ENCODE results near the gene CRYBG1.
"Not testable (repeated sequence)": the region's sequence is repeated elsewhere in the genome, so short reads cannot be mapped to it uniquely, and the experiment has no call there.

CRYBG1 gene

DNA sequence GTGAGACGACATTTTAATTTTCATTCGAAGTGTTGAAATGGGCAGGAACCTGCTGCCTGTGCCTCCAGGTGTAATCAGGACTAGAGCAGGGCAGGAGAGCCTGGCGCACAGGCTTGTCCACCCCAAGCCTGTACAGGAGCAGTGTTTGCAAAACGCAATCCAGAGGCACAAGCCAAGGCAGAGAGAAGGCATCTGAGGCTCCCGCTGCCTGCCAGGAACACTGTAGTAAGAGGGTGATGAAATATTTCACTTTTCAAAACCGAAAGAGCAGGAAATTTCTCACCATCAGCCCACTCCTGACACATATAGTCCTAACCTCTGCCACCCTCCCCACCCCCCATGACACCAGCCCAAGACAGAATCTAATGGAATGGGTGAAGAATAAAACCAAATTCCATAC, 136.3 kb downstream of the CRYBG1 start:
- no peak for DNase-seq (ENCODE audit: low read depth in 2 of 2)

- DNase-seq (ENCODE audit: low read depth in 2 of 2): no peak
Observed at GRCh38 chr6:106501960-106502371, 141.4 kb downstream of the CRYBG1 start.

GRCh38 chr6:106502559-106502958, 142.0 kb downstream of the CRYBG1 start:
- no peak for DNase-seq (ENCODE audit: low read depth in 2 of 2)

GRCh38 chr6:106508277-106508676, 147.8 kb downstream of the CRYBG1 start:
- DNase-seq (ENCODE audit: low read depth in 2 of 2): no peak

- no peak for DNase-seq (ENCODE audit: low read depth in 2 of 2)
Observed at GRCh38 chr6:106508834-106509233, 148.3 kb downstream of the CRYBG1 start.

DNA sequence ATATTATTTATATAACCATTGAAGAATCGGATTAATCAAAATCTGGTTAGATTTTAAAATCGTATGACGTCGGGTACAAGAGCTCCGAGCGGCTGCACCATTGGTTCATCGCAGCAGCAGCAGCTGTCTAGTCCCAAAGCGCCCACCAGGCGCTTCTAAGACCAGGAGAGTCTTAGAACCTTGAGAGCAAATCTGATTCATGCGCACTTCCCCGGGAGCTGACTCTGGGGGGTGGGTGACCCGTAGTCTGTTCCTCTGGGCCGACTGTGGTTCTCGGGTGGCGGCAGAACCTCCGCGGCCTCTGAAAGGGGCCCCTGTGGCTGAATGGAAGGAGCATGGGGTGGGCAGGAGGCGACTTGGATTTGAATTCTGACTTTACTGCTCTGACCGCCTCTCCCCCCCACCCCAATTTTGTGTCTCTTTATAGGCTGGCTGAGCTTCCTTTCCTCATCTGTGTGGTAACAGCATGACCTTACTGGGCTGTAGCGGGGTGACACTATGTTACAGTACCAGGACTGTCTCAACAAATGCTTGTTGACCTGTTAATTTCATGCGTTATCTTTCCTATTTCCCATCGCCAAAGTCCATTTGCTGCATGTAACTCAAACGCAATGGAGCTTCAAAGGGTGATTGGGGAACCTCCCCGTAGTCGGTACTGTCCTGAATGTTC, 149.0 kb downstream of the CRYBG1 start:
- DNase-seq (ENCODE audit: low read depth in 2 of 2): peak in 1 of 2 donors; percentile 42

- DNase-seq (ENCODE audit: low read depth in 2 of 2): peak; percentile 61 to 63
Observed at GRCh38 chr6:106510090-106510970, 149.8 kb downstream of the CRYBG1 start.

GRCh38 chr6:106511288-106512047, 151.0 kb downstream of the CRYBG1 start:
- no peak for DNase-seq (ENCODE audit: low read depth in 2 of 2)

- peak; percentile 67 for DNase-seq (ENCODE audit: low read depth in 2 of 2)
Observed at GRCh38 chr6:106512048-106512967, 151.8 kb downstream of the CRYBG1 start.

DNA sequence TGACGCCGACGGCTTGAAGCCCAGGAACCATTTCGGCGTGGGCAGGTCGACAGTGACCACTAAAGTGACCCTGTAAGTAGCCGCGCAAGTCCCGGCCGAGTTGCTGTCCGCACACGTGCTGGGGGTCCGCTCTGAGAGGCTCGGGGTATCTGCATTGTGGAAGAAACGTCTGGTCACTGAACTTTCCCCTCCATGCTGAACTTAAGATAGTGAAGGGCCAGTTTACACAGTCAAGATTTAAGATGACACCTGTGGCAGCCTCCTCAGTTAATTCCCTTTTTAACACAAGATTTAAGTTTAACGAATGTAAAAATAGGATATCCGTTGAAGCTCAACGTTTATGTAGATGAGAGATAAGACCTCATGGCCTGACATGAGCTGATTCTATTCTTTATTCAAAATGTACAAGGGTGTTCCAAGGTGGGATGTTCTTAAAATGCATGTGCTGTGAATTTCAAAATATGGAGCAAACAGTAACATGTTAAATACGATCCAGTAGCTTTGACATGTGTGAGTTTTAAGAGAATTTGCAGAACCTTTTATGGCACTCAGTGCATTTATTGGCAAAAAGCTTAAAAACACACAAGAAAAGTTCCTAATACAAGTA, 152.6 kb downstream of the CRYBG1 start:
- no peak for DNase-seq (ENCODE audit: low read depth in 2 of 2)

- no peak for DNase-seq (ENCODE audit: low read depth in 2 of 2)
Observed at GRCh38 chr6:106513808-106514582, 153.5 kb downstream of the CRYBG1 start.

DNA sequence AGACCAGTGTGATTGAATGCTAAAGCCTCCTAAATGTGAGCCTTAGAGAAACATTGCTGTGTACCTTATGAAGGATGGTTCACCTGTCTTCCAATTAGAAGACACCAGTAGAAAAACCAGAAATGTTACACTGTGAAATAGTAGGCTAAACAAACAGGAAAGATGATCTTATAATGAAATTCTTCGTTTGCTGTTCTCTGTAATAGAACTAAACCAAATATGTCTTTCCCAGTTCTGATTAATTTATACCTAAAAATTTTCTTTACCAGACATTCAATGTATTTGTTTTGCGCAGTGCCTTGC, 154.0 kb downstream of the CRYBG1 start:
- DNase-seq (ENCODE audit: low read depth in 2 of 2): no peak

DNA sequence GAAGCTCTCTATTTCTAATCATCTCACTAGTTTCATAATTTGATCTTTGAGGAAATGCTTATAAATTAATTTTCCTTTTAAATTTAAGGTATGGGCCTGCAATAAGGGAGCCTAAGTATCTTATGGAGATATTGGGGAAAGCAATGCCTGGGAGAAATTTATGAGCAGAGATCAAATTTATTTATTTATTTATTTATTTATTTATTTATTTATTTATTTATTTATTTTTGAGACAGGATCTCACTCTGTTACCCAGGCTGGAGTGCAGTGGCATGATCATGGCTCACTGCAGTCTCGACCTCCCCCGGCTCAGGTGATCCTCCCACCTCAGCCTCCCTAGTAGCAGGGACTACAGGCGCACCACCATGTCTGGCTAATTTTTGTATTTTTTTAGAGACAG, 155.1 kb downstream of the CRYBG1 start:
- not testable (repeated sequence) for DNase-seq (ENCODE audit: low read depth in 2 of 2)

DNA sequence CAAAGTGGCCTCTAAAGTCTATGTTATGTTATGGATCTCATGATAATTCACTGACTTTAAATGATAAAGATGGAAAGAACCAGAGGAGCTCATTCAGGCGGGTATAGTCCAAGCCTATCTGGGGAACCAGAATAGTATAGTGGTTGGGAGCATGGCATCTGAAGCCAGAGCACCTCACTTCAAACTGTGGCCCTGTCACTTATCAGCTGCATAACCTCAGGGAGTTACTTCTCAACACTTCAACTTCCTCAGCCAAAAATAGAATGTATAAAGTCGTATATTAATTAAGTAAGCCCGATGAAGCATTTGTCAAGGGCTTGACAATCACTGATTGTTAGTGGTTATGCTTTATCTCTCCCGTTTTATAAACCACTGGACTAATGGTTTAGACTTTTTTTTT, 156.1 kb downstream of the CRYBG1 start:
- no peak for DNase-seq (ENCODE audit: low read depth in 2 of 2)

DNA sequence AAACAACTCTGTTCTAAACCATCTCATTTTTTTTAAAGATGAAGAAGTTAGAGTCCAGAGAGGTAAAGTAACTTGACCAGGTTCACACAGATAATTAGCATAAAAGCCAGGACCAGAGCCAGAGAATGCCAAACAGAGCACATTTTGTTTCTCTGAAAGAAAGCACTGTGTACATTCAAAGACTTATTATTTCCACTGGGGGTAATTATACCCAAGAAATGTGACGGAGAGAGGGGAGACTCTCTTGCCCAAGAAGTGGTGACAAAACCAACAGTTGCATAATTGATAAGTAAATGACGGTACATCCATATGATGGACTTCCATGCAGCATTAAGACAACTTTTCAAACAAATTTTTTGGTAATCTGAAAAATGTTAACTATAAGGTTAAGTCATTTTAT, 157.2 kb downstream of the CRYBG1 start:
- DNase-seq (ENCODE audit: low read depth in 2 of 2): no peak

GRCh38 chr6:106518748-106519147, 158.2 kb downstream of the CRYBG1 start:
- no peak for DNase-seq (ENCODE audit: low read depth in 2 of 2)

DNA sequence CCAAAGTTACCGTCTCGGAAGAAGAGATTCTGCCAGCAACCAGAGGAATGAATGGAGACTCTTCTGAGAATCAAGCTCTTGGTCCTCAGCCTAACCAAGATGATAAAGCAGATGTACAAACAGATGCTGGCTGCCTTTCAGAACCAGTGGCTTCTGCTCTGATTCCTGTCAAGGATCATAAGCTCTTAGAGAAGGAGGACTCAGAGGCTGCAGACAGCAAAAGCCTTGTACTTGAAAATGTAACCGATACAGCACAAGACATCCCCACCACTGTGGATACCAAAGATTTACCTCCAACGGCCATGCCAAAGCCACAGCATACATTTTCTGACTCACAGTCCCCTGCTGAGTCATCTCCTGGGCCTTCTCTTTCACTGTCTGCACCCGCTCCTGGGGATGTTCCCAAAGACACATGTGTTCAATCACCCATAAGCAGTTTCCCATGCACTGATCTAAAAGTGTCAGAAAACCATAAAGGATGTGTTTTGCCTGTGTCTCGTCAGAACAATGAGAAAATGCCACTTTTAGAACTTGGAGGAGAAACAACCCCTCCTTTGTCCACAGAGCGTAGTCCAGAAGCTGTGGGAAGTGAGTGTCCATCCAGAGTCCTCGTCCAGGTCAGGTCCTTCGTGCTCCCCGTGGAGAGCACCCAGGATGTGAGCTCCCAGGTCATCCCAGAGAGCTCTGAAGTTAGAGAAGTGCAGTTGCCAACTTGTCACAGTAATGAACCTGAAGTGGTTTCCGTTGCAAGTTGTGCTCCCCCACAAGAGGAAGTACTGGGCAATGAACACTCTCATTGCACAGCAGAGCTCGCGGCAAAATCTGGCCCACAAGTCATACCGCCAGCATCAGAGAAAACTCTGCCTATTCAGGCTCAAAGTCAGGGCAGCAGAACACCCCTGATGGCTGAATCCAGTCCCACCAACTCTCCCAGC, 159.2 kb downstream of the CRYBG1 start:
- DNase-seq (ENCODE audit: low read depth in 2 of 2): peak; percentile 72 to 77

DNA sequence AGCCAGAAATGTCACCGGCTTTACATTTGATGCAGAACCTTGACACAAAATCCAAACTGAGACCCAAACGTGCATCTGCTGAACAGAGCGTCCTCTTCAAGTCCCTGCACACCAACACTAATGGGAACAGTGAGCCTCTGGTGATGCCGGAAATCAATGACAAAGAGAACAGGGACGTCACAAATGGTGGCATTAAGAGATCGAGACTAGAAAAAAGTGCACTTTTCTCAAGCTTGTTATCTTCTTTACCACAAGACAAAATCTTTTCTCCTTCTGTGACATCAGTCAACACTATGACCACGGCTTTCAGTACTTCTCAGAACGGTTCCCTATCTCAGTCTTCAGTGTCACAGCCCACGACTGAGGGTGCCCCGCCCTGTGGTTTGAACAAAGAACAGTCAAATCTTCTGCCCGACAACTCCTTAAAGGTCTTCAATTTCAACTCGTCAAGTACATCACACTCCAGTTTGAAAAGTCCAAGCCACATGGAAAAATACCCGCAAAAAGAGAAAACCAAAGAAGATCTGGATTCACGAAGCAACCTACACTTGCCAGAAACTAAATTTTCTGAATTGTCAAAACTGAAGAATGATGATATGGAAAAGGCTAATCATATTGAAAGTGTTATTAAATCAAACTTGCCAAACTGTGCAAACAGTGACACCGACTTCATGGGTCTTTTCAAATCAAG, 160.3 kb downstream of the CRYBG1 start:
- DNase-seq (ENCODE audit: low read depth in 2 of 2): peak; percentile 76 to 83
